Smooth muscle cell (in vitro differentiated cells): ENCODE results near the gene BTRC. TPM values are rescaled to one million over a fixed set of nuclear protein-coding genes. Genes with fewer than 3 reads are reported as not detected.

Experiments used
- DNase-seq: peaks from one replicate; lab custom pipeline; 2025; ENCODE audit not compliant: unreplicated experiment; lab: John Stamatoyannopoulos, UW
- H2AFZ ChIP-seq: fragments of 200-600 bp; sonication (generic); 2 replicates; pipeline ENCODE4 v1.6.0; 2016; ENCODE audit warnings: antibody characterized with exemption, low read depth, mild to moderate bottlenecking
- H3F3A ChIP-seq: fragments of 200-600 bp; sonication (generic); 2 replicates; pipeline ENCODE4 v1.6.0; 2017; ENCODE audit warnings: antibody characterized with exemption, low read depth
- H3K27ac ChIP-seq: fragments of 200-600 bp; sonication (generic); 2 replicates; pipeline ENCODE4 v1.5.1; 2016; ENCODE audit warnings: low read depth, mild to moderate bottlenecking
- H3K27me3 ChIP-seq: fragments of 200-600 bp; sonication (generic); 2 replicates; pipeline ENCODE4 v1.6.1; 2016; ENCODE audit warnings: low read depth, mild to moderate bottlenecking
- H3K36me3 ChIP-seq: fragments of 200-600 bp; sonication (generic); 2 replicates; pipeline ENCODE4 v1.5.1; 2016; ENCODE audit warnings: low read depth
- H3K4me1 ChIP-seq: fragments of 200-600 bp; sonication (generic); 2 replicates; pipeline ENCODE4 v1.5.1; 2016; ENCODE audit warnings: low read depth
- H3K4me2 ChIP-seq: fragments of 200-600 bp; sonication (generic); 2 replicates; pipeline ENCODE4 v1.6.0; 2016; ENCODE audit warnings: mild to moderate bottlenecking
- H3K4me3 ChIP-seq: fragments of 200-600 bp; sonication (generic); 2 replicates; pipeline ENCODE4 v1.5.1; 2016; ENCODE audit warnings: mild to moderate bottlenecking
- H3K79me2 ChIP-seq: fragments of 200-600 bp; sonication (generic); 2 replicates; pipeline ENCODE4 v1.6.0; 2016; ENCODE audit warnings: low read depth, mild to moderate bottlenecking
- H3K9ac ChIP-seq: fragments of 200-600 bp; sonication (generic); 2 replicates; pipeline ENCODE4 v1.6.0; 2016; ENCODE audit warnings: low read depth
- H3K9me3 ChIP-seq: fragments of 200-600 bp; sonication (generic); replicated peaks from 2 replicates; pipeline ENCODE4 v1.5.1; 2016; ENCODE audit warnings: low read depth
- H4K20me1 ChIP-seq: fragments of 200-600 bp; sonication (generic); 2 replicates; pipeline ENCODE4 v1.6.0; 2016; ENCODE audit warnings: low read depth
- WGBS: methylation state at CpG from one replicate; pipeline ENCODE4 v1.1.7; 2016; ENCODE audit warnings: low lambda C conversion rate; 5-methylcytosine and 5-hydroxymethylcytosine counted together
- polyA plus RNA-seq: library from polyadenylated mRNA; unstranded; fragments of >200 nt; fragmentation: Nextera tagmentation; extraction: Ambion mirVana; gene quantifications from 2 replicates; pipeline ENCODE4 v1.2.1, GENCODE V29; 2016
- total RNA-seq: library from RNA; depleted of rRNA; stranded (reverse); fragments of >200 nt; gene quantifications from 2 replicates; pipeline ENCODE4 v1.2.3, GENCODE V29; 2014
- TF ChIP-seq, protein P1 (sequence below): fragments of 200-600 bp; sonication (generic); IDR thresholded peaks from 2 replicates; pipeline ENCODE4 v1.5.1; 2017; ENCODE audit warnings: borderline replicate concordance, mild to moderate bottlenecking, antibody characterized with exemption; ENCODE audit not compliant: insufficient read depth, poor library complexity, severe bottlenecking

Gene BTRC
- total and polyA plus RNA-seq, 2 experiments from 2014 or later: 9.6 to 16.8 TPM

DNA sequence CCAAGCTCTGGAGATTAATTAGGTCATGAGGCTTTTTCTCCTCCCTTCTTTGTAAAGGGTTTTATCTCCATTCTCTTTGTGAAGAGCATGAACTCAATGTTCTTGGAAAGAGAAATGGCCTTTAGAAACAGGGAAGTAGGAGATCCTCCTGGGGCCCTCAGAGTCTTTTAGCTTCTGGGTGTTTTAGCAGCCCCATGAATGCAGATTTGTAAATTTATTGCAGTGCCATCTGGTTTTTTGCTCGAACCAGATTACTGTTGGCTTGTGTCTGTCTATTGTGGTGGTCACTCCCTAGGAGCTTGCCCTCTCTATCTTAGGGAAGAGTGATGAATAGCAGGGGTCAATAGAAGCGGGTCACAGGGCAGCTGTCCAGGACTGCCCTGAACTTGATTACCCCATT, 110.6 kb downstream of the BTRC start:
- no peak overlapping the region for H3K9ac ChIP-seq
- H3K27me3 ChIP-seq: no peaks in the 10 kb centered on the region
- no peaks in the 10 kb centered on the region for H3K36me3 ChIP-seq
- H4K20me1 ChIP-seq: peaks cover 69% of the 10 kb centered on the region
- H3K27ac ChIP-seq: no peak overlapping the region
- H3F3A ChIP-seq: no peaks in the 10 kb centered on the region
- DNase-seq: no peak
- no peaks in the 10 kb centered on the region for H3K79me2 ChIP-seq
- H2AFZ ChIP-seq: no peak overlapping the region
- peaks cover 33% of the 10 kb centered on the region for H3K4me1 ChIP-seq
- no peak overlapping the region for H3K4me2 ChIP-seq
- no peak overlapping the region for H3K4me3 ChIP-seq
- H3K9me3 ChIP-seq: no peaks in the 10 kb centered on the region
- TF ChIP-seq, protein P1, sequence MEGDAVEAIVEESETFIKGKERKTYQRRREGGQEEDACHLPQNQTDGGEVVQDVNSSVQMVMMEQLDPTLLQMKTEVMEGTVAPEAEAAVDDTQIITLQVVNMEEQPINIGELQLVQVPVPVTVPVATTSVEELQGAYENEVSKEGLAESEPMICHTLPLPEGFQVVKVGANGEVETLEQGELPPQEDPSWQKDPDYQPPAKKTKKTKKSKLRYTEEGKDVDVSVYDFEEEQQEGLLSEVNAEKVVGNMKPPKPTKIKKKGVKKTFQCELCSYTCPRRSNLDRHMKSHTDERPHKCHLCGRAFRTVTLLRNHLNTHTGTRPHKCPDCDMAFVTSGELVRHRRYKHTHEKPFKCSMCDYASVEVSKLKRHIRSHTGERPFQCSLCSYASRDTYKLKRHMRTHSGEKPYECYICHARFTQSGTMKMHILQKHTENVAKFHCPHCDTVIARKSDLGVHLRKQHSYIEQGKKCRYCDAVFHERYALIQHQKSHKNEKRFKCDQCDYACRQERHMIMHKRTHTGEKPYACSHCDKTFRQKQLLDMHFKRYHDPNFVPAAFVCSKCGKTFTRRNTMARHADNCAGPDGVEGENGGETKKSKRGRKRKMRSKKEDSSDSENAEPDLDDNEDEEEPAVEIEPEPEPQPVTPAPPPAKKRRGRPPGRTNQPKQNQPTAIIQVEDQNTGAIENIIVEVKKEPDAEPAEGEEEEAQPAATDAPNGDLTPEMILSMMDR: no peak
- WGBS: 74% methylated on average over 2 of the region's 2 CpGs

DNA sequence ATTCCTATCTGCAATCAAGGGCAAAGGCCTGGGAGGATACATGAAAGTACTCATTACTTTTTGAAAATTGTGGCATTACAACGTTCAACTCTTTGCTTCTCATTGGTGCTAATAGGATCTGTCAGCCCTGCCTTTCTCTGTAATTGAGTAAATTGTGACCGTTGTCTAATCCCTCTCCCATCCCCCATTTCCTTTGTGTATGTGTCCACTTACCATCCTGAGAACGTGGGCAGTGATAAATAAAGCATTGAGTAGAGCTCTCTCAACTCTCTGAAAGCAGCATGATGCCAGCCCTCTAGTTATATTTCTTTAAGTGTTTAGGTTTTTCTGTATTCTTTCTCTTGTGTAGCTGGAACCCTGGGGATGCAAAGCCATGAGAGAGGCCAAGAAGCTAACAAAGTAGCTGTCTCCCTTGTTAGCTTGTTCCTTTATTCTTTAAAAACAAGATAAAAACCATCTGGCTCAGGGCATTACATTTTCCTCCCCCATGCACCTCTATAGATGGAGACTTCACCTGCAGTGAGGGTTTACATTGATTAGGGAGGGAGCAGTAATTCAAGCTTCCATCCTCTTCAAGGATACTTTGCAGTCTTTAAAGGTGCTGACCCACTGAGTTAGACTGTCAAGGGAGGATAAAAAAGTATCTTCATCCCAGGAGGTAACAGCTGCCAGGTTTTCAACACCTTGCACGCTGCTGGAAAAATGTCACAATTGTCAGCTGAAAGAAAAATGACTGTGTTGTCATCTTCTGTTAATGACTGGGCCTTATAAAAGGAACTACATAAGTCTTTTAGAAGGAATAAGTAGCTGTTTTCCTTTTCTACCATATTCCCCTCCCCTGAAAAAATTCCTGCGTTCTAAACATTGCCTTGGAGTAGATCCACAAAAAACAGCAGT, 112.3 kb downstream of the BTRC start:
- TF ChIP-seq, protein P1: no peak
- H2AFZ ChIP-seq: no peak overlapping the region
- H3K36me3 ChIP-seq: no peaks in the 10 kb centered on the region
- no peak for DNase-seq
- no peak overlapping the region for H3K27ac ChIP-seq
- H3K9ac ChIP-seq: no peak overlapping the region
- H3K27me3 ChIP-seq: no peaks in the 10 kb centered on the region
- H3F3A ChIP-seq: no peaks in the 10 kb centered on the region
- peaks cover 59% of the 10 kb centered on the region for H4K20me1 ChIP-seq
- H3K4me2 ChIP-seq: no peak overlapping the region
- H3K9me3 ChIP-seq: no peaks in the 10 kb centered on the region
- H3K4me3 ChIP-seq: no peak overlapping the region
- H3K4me1 ChIP-seq: peaks cover 33% of the 10 kb centered on the region
- no peaks in the 10 kb centered on the region for H3K79me2 ChIP-seq
- WGBS: 59% methylated on average over 5 of the region's 5 CpGs

DNA sequence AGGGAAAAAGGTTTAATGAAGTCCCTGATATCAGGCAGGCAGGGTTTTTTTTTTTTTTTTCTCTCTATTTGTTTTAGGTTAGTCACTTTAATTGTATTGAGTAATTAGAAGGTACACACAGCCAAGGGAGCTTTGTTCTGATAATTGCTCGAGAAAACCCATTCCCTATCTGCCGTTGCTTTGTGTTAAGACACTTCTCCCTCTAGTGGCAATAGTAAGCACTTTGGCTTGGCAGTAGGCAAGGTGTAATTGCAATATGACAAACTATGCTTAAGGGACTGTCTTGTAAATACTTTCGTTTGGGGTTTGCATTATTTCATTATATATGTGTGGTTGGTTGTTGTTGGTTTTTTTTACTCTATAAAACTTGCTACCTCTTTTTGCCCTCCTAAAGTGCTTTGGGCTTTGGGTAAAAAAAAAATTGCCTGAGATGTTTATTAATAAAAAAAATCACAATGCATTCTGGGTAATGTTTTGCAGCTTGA, 113.4 kb downstream of the BTRC start:
- H3K9me3 ChIP-seq: no peaks in the 10 kb centered on the region
- peaks cover 58% of the 10 kb centered on the region for H4K20me1 ChIP-seq
- 7% methylated on average over 3 of the region's 3 CpGs for WGBS
- TF ChIP-seq, protein P1: peak; percentile 83
- H3K36me3 ChIP-seq: no peaks in the 10 kb centered on the region
- no peak for DNase-seq
- H3K4me2 ChIP-seq: no peak overlapping the region
- no peak overlapping the region for H3K9ac ChIP-seq
- no peaks in the 10 kb centered on the region for H3K79me2 ChIP-seq
- no peaks in the 10 kb centered on the region for H3K27me3 ChIP-seq
- no peak overlapping the region for H3K4me3 ChIP-seq
- H3K4me1 ChIP-seq: peaks cover 33% of the 10 kb centered on the region
- no peak overlapping the region for H3K27ac ChIP-seq
- H3F3A ChIP-seq: no peaks in the 10 kb centered on the region
- H2AFZ ChIP-seq: no peak overlapping the region
